ENCODE data around the gene ZNF618.

The ZNF618 gene

GRCh38 chr9:113960768-113961167, 84.7 kb downstream of the ZNF618 start:
- DNase-seq, result no peak

DNA sequence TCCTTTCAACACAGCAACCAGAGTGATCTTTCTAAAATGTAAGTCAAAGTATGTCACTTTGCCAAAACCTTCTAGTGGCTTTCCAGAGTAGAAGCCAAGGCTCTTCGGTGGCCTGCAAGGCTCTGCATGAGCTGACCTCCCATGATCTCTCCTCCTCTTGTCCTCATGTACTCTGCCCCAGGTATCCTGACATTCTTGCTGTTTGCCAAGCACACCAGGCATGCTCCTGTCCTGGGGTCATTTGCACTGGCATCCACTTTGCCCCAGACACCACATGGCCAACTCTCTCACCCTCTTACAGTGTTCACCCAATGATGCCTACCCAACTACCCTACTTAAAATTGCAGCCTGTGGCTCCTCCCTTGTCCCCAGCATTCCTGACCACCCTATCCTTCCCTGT, 86.3 kb downstream of the ZNF618 start:
- no peak for DNase-seq

DNA sequence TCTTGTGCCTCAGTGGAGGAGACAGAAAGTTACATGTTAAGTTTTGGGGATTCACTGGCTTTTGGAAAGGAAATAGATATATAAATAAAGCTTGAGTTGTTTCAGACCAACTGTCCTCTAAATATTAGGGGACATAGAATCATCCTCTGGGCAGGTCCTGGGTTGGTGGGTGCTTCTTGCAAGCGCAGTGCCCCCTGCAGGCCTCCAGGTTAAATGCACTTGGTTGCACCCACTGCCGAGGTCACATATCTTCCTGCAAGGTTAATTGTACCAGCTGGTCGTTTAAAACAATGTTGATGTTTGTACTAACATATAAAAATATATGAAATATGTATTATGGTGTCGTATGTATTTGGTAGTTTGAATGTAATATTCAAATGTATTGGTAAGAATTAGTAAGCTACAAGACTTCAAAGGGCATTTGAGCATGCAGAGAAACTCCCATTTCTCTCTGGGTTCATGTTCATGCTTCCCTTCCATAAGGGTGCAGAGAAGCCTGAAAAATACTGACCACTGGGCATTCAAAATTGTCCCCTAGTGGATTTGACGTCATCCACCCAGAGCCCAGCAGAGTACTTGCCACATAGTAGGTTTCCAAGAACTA, 87.0 kb downstream of the ZNF618 start:
- DNase-seq, result peak; percentile 5 to 23

DNA sequence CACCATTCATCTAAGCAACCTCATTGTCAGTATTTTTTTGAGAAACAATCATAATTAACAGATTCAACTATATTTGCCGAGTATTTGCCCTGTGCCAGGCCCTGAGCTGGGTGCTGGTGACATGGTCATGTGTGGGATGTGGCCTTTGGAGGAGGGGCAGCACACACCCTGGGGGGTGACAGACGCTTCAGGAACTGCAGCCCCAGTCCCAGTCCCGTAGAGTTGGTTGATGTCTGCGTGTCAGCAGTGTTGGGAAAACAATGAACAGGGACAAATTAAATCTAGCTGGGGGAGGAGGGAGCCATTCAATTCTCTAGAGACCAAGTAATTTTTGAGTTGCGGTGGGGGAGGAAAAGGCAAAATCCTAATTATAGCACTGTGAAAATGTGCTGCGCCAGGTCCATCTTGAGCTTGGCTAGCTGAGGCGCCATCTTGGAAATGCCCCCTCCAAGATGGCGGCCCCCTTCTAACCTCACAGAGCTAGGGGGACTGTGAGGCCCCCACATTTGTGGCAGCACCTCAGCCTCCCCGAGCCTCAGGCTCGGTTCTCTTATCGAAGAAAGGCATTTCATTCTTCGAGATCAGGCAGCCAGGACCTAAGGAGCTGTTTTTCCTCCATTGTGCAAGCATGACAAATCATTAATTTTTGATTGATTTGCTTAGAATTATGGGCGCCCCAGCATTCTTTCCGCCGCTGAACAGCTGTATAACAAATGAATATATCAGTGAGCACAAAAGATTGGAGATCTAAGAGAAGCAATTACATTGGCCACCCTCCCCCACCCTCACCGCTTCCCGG, 87.8 kb downstream of the ZNF618 start:
- no peak for DNase-seq

DNA sequence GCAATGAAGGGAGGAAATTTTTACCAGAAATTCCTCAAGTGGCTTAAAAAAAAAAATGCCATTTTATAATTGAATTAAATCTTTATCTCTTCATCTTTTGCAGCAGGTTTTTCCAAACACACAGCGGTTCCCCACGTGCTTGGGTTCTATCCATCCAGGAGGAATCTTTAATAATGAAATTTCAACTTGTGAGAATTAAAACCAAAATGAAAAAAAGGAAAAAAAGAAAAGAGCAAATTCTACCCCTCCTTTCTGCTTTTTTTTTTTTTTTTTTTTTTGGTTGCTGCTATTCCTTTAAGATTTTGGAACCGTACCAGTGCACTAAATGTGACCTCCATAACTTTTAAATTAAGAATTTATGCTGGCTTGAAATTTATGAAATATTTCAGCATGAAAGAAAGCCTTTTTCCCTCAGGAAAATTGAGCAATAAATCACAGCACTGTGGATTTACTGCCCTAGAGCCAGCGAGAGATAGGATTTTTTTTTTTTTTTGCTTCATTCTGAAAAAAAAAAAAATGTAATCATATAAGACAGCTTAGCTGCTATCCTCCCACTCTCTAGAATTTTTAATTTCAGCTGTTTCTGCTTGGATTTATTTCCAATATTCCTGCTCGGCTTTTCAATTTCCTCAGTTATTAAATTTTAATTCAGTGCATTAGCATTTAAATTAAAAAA, 88.5 kb downstream of the ZNF618 start:
- no peak for DNase-seq

- DNase-seq, result no peak
Observed at GRCh38 chr9:113966394-113966793, 90.3 kb downstream of the ZNF618 start.

DNA sequence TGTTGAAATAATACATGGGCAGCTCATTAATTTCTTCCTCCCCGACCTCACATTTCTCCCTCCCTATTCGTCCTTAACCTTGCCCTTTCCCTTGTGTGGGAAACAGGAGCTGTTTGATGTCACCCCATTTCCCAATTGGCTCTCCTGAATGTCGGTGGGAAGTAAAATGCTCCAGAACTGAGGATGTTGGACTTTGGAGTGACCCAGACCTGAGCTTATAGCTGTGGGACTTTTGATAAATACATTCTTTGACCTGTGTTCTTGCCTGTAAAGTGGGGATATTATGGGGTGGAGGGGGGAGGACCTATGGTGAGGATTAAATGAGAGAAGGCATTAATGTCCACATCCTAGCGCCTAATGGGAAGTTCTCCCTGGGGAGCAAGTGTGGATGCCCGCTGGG, 91.3 kb downstream of the ZNF618 start:
- no peak for DNase-seq

- no peak for DNase-seq
Observed at GRCh38 chr9:113969343-113969742, 93.2 kb downstream of the ZNF618 start.

DNA sequence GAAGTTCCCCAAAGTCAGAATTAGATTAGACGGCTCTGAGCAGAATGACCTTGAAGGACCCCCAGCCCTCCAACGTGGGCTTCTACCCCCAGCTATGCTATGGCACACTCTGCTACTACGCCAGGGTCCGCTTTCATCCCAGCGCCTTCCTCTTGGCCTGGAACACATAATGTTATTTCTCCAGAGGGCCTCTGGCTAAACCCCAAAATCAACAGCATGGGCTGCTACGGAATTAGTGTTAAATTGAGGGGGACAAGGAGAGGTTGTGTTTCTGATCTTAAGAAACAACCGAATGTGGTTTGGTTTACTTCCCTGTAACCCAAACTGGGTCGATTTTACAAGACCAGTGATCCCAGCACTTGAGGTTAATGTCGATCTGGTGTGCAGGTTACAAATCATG, 97.1 kb downstream of the ZNF618 start:
- DNase-seq, result no peak

- no peak for DNase-seq
Observed at GRCh38 chr9:113973963-113974413, 97.9 kb downstream of the ZNF618 start.

GRCh38 chr9:113976915-113977314, 100.8 kb downstream of the ZNF618 start:
- DNase-seq, result no peak

DNA sequence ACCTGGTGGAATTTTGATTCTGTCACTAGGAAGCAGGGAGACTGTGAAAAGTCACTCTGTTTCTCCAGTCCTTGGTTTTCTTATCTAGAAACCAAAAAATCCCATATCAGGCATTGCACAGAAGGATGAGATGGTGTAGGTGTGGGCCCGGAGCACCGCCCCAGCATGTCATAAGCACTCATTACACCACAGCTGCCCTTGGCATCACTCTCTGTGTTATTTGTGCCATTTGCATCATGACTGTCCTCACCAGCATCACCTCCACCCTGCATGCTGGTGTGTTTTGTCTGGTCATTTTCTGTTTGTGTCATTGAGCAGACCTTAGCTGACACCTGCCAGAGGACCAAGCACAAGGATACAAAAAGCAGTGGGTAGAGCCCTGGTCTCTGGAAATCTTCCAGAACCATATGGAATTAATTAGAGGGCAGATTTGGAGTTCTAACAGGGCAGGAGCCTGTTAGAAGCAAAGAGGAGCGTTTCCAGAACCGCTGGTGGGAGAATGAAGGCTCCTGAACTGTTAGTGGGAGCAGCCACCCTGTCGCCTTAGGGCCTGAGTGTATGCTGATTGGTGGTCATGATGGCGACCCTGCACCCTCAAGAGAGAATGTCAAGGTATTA, 102.7 kb downstream of the ZNF618 start:
- no peak for DNase-seq

DNA sequence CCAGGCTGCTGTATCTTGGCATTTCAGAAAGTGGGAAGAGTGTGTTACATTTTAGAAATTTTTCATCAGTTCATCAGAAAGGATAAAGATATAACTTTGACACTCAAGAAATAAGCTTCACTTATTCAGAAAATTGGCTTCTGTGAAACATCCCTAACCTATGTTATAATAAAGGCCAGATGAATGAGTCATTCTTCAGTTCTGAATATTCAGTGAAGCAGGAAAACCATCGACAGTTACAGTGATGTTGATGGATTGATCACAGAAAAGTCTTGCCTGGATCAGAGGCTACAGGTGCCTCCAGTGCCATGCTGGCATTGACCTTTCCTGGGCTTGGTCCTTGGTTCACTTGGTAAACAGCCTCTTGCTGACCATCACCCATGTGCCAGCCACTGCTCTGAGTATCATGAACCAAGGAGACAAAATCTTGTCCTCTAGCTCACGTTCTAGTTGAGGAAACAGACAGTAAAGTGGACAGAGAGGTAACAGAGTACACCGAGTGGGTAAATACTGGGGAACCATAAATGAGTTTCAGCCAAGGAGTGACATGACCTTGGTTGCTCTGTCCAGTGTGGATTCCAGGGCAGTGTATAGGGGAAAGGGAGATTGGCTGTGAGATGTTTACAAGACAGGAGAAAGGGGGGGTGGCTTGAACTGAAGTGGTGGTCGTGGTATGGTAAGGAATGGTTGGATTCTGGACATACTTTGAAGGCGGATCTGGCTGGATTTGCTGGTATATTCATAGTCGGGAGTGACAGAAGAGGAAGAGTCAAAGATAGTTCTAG, 103.4 kb downstream of the ZNF618 start:
- no peak for DNase-seq

GRCh38 chr9:113984639-113985380, 108.7 kb downstream of the ZNF618 start:
- DNase-seq, result no peak

DNA sequence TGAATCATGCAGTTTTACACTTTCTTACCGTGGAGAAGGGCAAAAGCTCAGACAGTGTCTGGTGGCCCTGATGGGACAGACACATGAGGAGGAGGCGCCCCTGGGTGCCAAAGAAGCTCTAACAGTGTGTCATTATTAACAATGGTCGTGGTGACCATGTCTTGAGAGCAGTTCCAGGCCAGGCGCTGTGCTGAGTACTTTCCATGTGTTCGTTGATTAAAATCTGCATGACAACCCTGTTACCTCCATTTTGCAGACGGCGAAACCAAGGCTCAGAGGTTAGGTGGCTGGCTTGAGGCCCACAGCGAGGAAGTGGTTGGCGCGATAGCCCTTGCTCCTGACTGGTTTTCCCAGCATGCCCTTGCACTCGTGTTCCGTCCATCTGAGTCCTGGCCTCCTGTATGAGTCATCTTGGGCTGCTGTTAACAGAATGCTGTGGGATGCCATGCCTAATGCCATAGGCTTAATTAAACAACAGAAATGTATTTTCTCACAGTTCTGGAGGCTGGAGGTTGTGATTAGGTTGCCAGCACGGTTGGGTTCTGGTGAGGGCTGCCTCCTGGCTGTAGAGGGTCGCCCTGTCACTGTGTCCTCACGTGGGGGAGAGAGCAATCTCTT, 110.0 kb downstream of the ZNF618 start:
- no peak for DNase-seq

- DNase-seq, result no peak
Observed at GRCh38 chr9:113986931-113987330, 110.8 kb downstream of the ZNF618 start.

DNA sequence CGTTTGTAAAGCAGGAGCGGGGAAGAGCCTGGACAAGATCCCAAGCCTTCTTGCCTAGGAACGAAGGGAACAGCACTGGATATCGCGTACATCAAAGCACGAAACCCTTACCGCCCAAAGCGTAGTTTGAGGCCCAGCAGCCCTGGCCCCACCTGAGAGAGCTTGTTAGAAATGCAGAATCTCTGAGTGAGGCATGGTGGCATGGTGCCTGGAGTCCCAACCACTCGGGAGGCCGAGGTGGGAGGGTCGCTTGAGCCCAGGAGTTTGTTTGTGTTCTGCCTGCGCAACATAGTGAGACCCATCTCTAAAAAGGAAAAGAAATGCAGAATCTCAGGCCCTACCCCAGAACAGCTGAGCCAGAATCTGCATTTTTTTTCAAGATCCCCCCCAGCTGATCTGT, 111.4 kb downstream of the ZNF618 start:
- DNase-seq, result no peak

- DNase-seq, result no peak
Observed at GRCh38 chr9:113988385-113989016, 112.4 kb downstream of the ZNF618 start.

DNA sequence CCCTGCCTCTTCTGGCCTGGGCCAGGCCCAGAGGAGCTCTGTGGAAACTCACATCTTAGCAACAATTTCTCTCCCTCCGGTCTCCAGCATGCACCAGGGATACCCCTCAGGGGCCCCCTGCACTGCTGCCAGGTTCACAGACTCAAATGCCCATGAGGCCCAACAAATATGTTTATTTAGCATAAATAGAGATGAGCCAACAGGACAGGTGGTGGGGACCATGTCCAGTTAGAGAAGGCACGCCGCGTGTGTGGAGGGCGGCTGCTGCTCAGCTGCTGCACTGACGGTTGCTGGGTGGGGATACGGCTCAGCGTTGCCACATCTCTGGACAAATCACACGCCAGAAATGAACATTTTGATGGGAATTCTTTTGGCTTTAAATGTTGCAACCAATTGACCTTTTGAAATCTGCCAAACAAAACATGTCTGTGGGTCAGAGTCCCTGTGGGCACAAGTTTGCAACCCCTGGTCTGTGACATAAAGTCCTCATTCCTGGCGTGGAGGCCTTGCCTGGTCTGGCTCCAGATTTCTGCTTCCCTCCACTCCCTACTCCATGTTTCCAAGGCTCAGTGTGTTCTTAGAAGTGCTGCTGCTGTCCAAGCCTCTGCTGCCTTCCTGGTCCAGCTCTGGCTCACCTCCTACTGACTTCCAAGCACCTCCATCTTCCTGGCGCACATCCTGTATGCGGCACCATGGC, 113.1 kb downstream of the ZNF618 start:
- no peak for DNase-seq
